SK-N-MC (cell line): ENCODE results near the gene EHBP1.

ENCODE experiments used
- EZH2 ChIP-seq: fragments of 200-600 bp; sonication (generic); IDR thresholded peaks from one replicate; pipeline ENCODE4 v1.6.1; 2017; ENCODE audit warnings: antibody characterized with exemption
- POLR2AphosphoS5 ChIP-seq: IDR thresholded peaks from 2 replicates; pipeline ENCODE4 v1.6.1; 2012; ENCODE audit warnings: mild to moderate bottlenecking, low read depth, low read length, borderline replicate concordance

DNA sequence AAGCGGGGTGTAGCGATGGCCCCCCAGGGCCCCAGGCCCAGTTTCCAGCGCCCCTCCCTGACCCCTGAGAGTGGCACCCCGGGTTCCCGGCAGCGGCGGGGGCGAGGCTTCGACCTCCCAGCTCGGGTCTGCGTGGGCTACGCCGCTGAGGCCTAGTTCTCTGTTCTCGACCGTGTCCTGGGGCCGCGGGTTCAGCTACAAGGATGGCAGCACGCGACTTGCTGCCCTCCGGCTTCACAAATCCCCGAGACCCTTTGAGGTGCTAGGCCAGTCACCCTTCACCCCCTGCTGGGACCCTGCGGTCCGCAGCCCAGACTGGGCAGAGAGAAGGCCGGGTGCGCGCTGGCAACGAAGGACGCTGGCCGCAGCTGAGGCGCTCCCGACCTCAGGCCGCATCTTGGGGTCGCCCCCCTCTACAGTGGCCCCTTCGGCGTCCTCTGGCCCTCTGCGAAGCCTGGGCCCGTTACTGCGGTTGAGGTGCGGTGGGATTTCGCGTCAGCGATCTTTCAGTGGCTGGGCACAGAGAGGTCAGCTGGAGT, 346.4 kb downstream of the EHBP1 start:
- TF ChIP-seq POLR2AphosphoS5 (no peak), EZH2 (no peak)
